A549 (cell line): ENCODE measurements around the gene MAPK1IP1L.

Experiments
- CHD2 ChIP-seq: fragments of 150-350 bp; IDR thresholded peaks from 2 replicates; pipeline ENCODE4 v1.6.1; 2014; ENCODE audit warnings: low read length; ENCODE audit not compliant: partially characterized antibody
- MYC ChIP-seq: IDR thresholded peaks from 2 replicates; pipeline ENCODE4 v1.6.1; 2012; ENCODE audit warnings: mild to moderate bottlenecking, inconsistent platforms, low read length, improper control_type of control experiment, borderline replicate concordance
- PHF8 ChIP-seq: fragments of 200-600 bp; sonication (generic); IDR thresholded peaks from 2 replicates; pipeline ENCODE4 v1.6.1; 2016; ENCODE audit warnings: low read depth, mild to moderate bottlenecking, antibody characterized with exemption, moderate library complexity, borderline replicate concordance
- TF ChIP-seq, protein P1 (sequence below): fragments of >200 bp; sonication (Bioruptor Twin); formaldehyde crosslinking; IDR thresholded peaks from 3 replicates; pipeline ENCODE4 v1.5.1; 2016

DNA sequence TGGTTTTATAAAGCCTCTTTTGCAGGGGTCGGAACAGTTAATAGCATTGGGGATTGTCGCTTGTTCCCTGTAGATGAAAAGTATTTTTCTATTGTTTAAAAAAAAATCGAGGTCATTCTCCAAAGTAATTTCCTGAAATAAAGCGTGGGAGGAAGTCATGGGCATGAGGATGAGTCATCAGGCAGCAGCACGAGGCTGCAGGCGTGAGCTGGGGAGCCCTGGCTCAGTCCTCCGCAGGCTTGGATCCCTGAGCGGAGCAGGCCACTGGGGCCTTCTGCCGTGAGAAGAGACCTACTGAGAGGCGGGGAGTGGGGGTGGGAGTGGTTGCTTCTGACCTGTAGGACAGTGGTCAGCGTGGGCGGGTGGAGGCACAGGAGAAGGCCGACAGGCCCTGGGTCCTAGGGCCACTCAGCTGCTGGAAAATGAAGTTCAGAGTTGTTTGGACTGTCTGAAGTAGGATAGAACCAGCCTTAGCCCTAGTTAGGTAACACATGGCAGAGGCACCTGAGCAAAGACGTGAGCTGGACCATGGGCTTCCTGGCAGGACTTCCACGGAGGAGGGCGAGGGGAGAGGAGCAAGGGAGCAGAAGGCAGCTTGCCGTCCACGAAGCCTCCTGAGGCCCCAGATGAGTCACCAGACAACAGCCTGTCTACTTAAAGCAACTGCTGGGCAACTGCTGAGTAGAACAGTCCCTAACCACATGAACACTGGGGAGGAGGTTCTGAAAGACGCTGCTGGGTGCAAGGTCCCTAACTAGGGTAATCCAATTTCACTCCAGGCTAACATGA lies 56.5 kb downstream of the MAPK1IP1L start:
- TF ChIP-seq MYC (no peak; the same call in 1 of the 2 replicates), CHD2 (no peak), PHF8 (no peak)
- TF ChIP-seq, protein P1, sequence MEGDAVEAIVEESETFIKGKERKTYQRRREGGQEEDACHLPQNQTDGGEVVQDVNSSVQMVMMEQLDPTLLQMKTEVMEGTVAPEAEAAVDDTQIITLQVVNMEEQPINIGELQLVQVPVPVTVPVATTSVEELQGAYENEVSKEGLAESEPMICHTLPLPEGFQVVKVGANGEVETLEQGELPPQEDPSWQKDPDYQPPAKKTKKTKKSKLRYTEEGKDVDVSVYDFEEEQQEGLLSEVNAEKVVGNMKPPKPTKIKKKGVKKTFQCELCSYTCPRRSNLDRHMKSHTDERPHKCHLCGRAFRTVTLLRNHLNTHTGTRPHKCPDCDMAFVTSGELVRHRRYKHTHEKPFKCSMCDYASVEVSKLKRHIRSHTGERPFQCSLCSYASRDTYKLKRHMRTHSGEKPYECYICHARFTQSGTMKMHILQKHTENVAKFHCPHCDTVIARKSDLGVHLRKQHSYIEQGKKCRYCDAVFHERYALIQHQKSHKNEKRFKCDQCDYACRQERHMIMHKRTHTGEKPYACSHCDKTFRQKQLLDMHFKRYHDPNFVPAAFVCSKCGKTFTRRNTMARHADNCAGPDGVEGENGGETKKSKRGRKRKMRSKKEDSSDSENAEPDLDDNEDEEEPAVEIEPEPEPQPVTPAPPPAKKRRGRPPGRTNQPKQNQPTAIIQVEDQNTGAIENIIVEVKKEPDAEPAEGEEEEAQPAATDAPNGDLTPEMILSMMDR = no peak
